Brain microvascular endothelial cell (primary cell): Measurements from ENCODE around the gene PDCD1LG2.

Experiments used
- DNase-seq: peaks from one replicate; pipeline ENCODE4 v3.0.0-alpha.2; 2020
- H3K27ac ChIP-seq: fragments of 250-450 bp; sonication (Bioruptor Pico); 2 replicates; pipeline ENCODE4 v1.5.1; 2020; ENCODE audit warnings: mild to moderate bottlenecking, moderate library complexity
- H3K27me3 ChIP-seq: fragments of 250-450 bp; sonication (Bioruptor Pico); replicated peaks from 2 replicates; pipeline ENCODE4 v1.5.1; 2020; ENCODE audit warnings: mild to moderate bottlenecking
- H3K36me3 ChIP-seq: fragments of 250-450 bp; sonication (Bioruptor Pico); replicated peaks from 2 replicates; pipeline ENCODE4 v1.5.1; 2020; ENCODE audit warnings: mild to moderate bottlenecking
- H3K4me3 ChIP-seq: 2 replicates; pipeline ENCODE4 v1.5.1; 2011; ENCODE audit warnings: low read depth, mild to moderate bottlenecking, control low read depth, low read length, moderate library complexity
- CTCF ChIP-seq: IDR thresholded peaks from 2 replicates; pipeline ENCODE4 v1.5.1; 2011; ENCODE audit warnings: low read depth, mild to moderate bottlenecking, moderate library complexity, low read length, control low read depth, inconsistent platforms; ENCODE audit errors: missing control alignments
- in situ Hi-C: cut with HindIII; loops from 2 replicates; pipeline ENCODE4 v1.10.0; 2017; ENCODE audit warnings: low sequenced_read_pairs, low pct_ligation_motif_present

PDCD1LG2 gene

DNA sequence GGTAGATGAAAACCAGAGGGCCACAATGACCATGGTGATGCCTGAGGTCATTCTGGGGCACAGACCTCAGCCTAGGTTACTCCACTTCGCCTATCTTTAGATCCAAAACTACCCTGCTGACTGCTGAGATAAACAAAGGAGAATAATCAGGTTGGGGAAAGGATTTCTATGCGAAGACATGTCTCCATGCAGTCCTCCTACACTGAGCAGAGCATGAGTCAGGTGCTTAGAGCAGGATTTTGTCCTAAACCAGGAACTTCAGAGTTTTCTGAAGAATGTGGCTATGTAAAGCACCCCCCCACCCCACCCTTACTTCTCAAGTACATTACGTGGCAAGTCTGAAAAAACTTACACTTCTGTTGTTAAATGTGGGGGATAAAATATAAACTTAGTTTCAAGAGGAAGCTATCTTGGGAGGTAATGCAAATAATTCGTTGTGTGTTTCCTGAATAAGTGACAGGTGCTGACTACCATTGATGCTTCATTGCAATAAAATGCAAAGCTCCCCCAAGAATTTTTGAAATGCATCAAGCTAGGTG lies 19.4 kb downstream of the PDCD1LG2 start:
- Histone ChIP-seq H3K36me3 (no peaks in the 10 kb centered on the region), H3K27me3 (no peaks in the 10 kb centered on the region), H3K27ac (no peak overlapping the region), H3K4me3 (no peak overlapping the region)
- in situ Hi-C loops = no loop called here
- DNase-seq = no peak
- TF ChIP-seq CTCF = no peak

- in situ Hi-C loops = no loop called here
- Histone ChIP-seq H3K27ac (no peak overlapping the region), H3K27me3 (no peaks in the 10 kb centered on the region), H3K4me3 (no peak overlapping the region), H3K36me3 (no peaks in the 10 kb centered on the region)
- no peak for DNase-seq
- TF ChIP-seq CTCF = no peak
Measured at GRCh38 chr9:5531101-5531882, 21.0 kb downstream of the PDCD1LG2 start.

- H3K27me3 ChIP-seq = no peaks in the 10 kb centered on the region
- H3K36me3 ChIP-seq = no peaks in the 10 kb centered on the region
- no peak for TF ChIP-seq CTCF
- no peak overlapping the region for H3K4me3 ChIP-seq
- H3K27ac ChIP-seq = no peak overlapping the region
- DNase-seq = no peak
- in situ Hi-C loops = no loop called here
Measured at GRCh38 chr9:5532306-5532705, 22.0 kb downstream of the PDCD1LG2 start.

DNA sequence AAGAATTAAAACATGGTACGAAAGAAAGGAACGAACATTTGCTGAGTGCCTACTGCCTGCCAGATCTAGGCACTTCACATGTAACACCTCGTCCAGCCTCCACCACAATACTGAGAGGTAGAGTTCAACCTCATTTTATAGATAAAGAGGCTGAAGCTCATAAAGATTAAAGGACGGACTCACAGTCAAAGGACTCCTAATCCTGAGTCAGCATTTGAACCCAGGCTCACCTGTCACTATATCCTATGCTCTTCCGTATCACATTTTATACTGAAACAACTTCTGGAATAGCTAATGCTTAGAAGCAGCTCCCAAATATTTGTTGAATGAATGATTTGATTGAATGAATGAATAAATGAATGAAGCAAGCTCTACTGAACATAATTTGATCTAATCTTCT lies 22.5 kb downstream of the PDCD1LG2 start:
- TF ChIP-seq CTCF = no peak
- Histone ChIP-seq H3K27ac (no peak overlapping the region), H3K36me3 (no peaks in the 10 kb centered on the region), H3K4me3 (no peak overlapping the region), H3K27me3 (no peaks in the 10 kb centered on the region)
- in situ Hi-C loops = no loop called here
- no peak for DNase-seq

- Histone ChIP-seq H3K27ac (no peak overlapping the region), H3K4me3 (no peak overlapping the region), H3K27me3 (no peaks in the 10 kb centered on the region), H3K36me3 (no peaks in the 10 kb centered on the region)
- DNase-seq = no peak
- in situ Hi-C loops = no loop called here
- no peak for TF ChIP-seq CTCF
Measured at GRCh38 chr9:5536684-5537083, 26.4 kb downstream of the PDCD1LG2 start.
